Fibroblast of mammary gland (primary cell): ENCODE results near the gene MYO7B.

Source experiments
- DNase-seq: peaks from one replicate; pipeline ENCODE4 v3.0.0-alpha.2; 2010; ENCODE audit warnings: low read depth
- H3K4me3 ChIP-seq: 2 replicates; pipeline ENCODE4 v1.5.1; 2011; ENCODE audit warnings: low read depth, mild to moderate bottlenecking, low read length, moderate library complexity; ENCODE audit not compliant: control insufficient read depth
- CTCF ChIP-seq: conservative IDR thresholded peaks from 2 replicates; pipeline ENCODE4 v1.5.1; 2011; ENCODE audit warnings: low read depth, low read length, inconsistent platforms; ENCODE audit not compliant: control insufficient read depth, insufficient read depth

Gene MYO7B

GRCh38 chr2:127681288-127681804 is 145.9 kb downstream of the MYO7B start:
- H3K4me3 ChIP-seq: no peak overlapping the region

GRCh38 chr2:127681976-127682857 is 146.7 kb downstream of the MYO7B start:
- DNase-seq: no peak
- no peak for TF ChIP-seq CTCF
- no peak overlapping the region for H3K4me3 ChIP-seq

More at GRCh38 chr2:127681288-127681804, 145.9 kb downstream of the MYO7B start:
- TF ChIP-seq CTCF: no peak
- no peak for DNase-seq

GRCh38 chr2:127683056-127683455 is 147.6 kb downstream of the MYO7B start:
- DNase-seq: no peak
- no peak for TF ChIP-seq CTCF

GRCh38 chr2:127683757-127684156 is 148.3 kb downstream of the MYO7B start:
- no peak overlapping the region for H3K4me3 ChIP-seq
- TF ChIP-seq CTCF: no peak
- DNase-seq: no peak

More at GRCh38 chr2:127683056-127683455, 147.6 kb downstream of the MYO7B start:
- H3K4me3 ChIP-seq: no peak overlapping the region

- no peak overlapping the region for H3K4me3 ChIP-seq
- no peak for DNase-seq
- no peak for TF ChIP-seq CTCF
Observed at GRCh38 chr2:127685410-127686080, 150.1 kb downstream of the MYO7B start.
